ENCODE results near the gene MBD1. TPM values are rescaled to one million over a fixed set of nuclear protein-coding genes. Genes with fewer than 3 reads are reported as not detected.

The MBD1 gene, protein sequence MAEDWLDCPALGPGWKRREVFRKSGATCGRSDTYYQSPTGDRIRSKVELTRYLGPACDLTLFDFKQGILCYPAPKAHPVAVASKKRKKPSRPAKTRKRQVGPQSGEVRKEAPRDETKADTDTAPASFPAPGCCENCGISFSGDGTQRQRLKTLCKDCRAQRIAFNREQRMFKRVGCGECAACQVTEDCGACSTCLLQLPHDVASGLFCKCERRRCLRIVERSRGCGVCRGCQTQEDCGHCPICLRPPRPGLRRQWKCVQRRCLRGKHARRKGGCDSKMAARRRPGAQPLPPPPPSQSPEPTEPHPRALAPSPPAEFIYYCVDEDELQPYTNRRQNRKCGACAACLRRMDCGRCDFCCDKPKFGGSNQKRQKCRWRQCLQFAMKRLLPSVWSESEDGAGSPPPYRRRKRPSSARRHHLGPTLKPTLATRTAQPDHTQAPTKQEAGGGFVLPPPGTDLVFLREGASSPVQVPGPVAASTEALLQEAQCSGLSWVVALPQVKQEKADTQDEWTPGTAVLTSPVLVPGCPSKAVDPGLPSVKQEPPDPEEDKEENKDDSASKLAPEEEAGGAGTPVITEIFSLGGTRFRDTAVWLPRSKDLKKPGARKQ
- 100 to 1,000 TPM in 1 of 6 donors, 10 to 100 TPM in 5; 57.6 to 150 (median 72.9) TPM for total RNA-seq

DNA sequence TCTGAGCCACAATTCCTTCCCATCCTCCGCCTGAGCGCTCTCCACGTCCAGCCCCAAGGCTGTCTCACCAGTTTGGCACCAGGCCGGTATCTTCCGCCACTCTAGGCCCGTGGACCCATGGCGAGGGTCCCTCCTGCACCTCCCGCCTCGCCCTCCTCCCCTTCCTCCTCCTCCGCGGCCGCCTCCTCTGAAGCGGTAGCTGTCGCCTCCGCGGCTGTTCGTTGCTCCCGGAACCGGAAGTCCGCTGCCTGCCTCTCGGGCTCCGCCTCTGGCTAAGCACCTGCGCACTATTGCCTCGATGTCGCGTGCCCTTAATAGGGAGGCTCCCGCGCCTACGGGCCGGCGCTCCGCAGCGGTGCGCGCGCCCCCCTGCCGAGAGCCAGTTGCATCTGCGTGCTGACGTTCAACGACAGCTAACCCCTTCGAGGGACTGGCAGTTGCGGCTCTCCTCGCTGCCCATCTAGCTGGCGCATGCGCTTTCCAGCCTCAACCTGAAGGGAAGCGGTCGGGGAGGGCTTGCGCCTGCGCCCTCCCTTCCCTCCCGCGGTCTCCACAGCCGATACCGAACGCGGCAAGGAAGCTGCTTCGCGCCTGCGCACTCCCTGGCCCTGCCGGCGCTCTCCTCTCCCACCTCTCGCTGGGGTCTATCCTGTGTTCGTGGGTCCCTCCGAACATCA, at the start of gene MBD1:
MBD1 (minus strand) TSS at position 229 of the 677 bp plus-strand sequence. CDS start 1,531 bp downstream, outside the sequence.
- WGBS, 2 donors = 0% methylated on average over 8 to 59 of the region's 63 CpGs
- Histone ChIP-seq H3K9me3 (no peaks in the 10 kb centered on the region), H3K27me3 (no peaks in the 10 kb centered on the region), H3K4me1 (peaks cover 22 to 37% (median 27%) of the 10 kb centered on the region in 4 donors), H3K27ac (peak within 1 kb of the TSS; percentile 86 to 98 (median 94)), H3K36me3 (peaks cover 13 to 61% (median 43%) of the 10 kb centered on the region in 4 donors), H3K4me3 (peak within 1 kb of the TSS; percentile 47 to 87 (median 72))
- peak; percentile 98 for DNase-seq
- TF ChIP-seq POLR2AphosphoS5 (IDR thresholded peaks at IDR 0.05) (peak; percentile 96 to 97), POLR2A (IDR thresholded peaks at IDR 0.05) (peak in 3 of 4 donors; percentile 79 to 96 (median 86)), EP300 (IDR thresholded peaks at IDR 0.05) (peak in 1 of 4 donors; percentile 52)
- TF ChIP-seq, protein P1, sequence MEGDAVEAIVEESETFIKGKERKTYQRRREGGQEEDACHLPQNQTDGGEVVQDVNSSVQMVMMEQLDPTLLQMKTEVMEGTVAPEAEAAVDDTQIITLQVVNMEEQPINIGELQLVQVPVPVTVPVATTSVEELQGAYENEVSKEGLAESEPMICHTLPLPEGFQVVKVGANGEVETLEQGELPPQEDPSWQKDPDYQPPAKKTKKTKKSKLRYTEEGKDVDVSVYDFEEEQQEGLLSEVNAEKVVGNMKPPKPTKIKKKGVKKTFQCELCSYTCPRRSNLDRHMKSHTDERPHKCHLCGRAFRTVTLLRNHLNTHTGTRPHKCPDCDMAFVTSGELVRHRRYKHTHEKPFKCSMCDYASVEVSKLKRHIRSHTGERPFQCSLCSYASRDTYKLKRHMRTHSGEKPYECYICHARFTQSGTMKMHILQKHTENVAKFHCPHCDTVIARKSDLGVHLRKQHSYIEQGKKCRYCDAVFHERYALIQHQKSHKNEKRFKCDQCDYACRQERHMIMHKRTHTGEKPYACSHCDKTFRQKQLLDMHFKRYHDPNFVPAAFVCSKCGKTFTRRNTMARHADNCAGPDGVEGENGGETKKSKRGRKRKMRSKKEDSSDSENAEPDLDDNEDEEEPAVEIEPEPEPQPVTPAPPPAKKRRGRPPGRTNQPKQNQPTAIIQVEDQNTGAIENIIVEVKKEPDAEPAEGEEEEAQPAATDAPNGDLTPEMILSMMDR (IDR thresholded peaks at IDR 0.05) = peak in 4 of 6 experiments; percentile 59 to 81 (median 67)
- ATAC-seq (ENCODE audit: low FRiP score in 2 of 2) = peak; percentile 96

DNA sequence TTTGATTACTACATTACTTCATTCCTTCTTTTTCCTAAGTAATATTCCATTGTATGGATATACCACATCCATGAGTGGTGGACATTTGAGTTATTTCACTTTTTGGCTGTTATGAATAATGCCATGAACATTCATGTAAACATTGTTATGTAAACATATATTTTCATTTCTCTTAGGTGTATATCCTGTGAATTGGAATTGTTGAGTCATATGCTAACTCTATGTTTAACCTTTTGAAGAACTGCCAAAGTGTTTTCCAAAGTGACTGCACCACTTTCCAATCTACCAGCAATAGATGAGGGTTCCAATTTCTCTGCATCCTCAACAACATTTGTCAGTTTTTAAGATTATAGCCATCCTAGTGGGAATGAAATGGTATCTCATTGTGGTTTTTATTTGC, 48.9 kb upstream of the MBD1 start:
- no peak for ATAC-seq (ENCODE audit: low FRiP score in 2 of 2)

DNA sequence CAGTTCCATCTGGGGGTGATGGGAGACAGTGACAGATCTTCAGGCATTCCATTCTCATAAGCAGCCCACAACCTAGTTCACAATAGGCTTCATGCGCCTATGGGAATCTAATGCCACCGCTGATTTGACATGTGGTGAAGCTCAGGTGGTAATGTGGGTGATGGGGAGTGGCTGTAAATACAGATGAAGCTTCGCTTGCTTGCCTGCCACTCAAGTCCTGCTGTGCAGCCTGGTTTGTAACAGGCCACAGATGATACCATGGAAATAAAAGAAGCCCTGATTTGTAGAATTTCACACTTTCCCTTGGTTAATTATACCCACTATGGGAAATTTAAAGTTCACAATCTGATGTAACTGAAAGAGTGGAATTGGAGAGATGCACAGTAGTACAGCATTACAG, 46.7 kb upstream of the MBD1 start:
- no peaks in the 10 kb centered on the region for H3K27me3 ChIP-seq
- H3K4me1 ChIP-seq = no peaks in the 10 kb centered on the region
- 77 to 83% methylated on average over 3 of the region's 3 CpGs for WGBS, 2 donors
- TF ChIP-seq POLR2A (IDR thresholded peaks at IDR 0.05) = no peak
- TF ChIP-seq, protein P1 (IDR thresholded peaks at IDR 0.05) = no peak
- TF ChIP-seq EP300 (IDR thresholded peaks at IDR 0.05) = no peak
- TF ChIP-seq POLR2AphosphoS5 (IDR thresholded peaks at IDR 0.05) = no peak
- H3K4me3 ChIP-seq = no peak overlapping the region
- ATAC-seq (ENCODE audit: low FRiP score in 2 of 2) (no peak), DNase-seq (no peak)
- H3K9me3 ChIP-seq = peaks cover 0 to 4% (median 0%) of the 10 kb centered on the region in 4 donors
- no peak overlapping the region for H3K27ac ChIP-seq
- no peaks in the 10 kb centered on the region for H3K36me3 ChIP-seq

More for the DNA sequence above, 48.9 kb upstream of the MBD1 start:
- Histone ChIP-seq H3K4me3 (no peak overlapping the region), H3K27me3 (no peaks in the 10 kb centered on the region), H3K27ac (no peak overlapping the region), H3K9me3 (peaks cover 0 to 4% (median 0%) of the 10 kb centered on the region in 4 donors), H3K36me3 (no peaks in the 10 kb centered on the region), H3K4me1 (no peaks in the 10 kb centered on the region)
- no peak for DNase-seq
- no peak for TF ChIP-seq POLR2A (IDR thresholded peaks at IDR 0.05)
- no peak for TF ChIP-seq POLR2AphosphoS5 (IDR thresholded peaks at IDR 0.05)
- TF ChIP-seq, protein P1 (IDR thresholded peaks at IDR 0.05) = no peak
- no peak for TF ChIP-seq EP300 (IDR thresholded peaks at IDR 0.05)

DNA sequence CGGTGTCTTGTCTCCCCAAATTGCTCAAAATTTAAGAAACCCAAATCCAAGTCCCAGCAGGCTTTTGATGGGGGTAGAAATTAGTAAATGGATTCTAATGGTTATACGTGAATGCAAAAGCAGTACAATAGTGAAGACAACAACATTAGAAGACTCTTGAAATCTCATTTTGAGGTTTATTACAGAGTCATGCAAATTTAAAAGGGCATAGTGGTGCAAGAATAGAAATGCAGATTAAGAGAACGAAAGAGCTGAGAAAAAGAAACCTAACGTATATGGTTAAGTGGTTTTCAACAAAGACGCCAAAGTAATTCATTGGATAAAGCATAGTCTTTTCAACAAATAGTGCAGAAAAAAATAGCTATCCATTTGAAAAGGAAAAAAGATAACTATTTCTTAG, 39.4 kb upstream of the MBD1 start:
- TF ChIP-seq POLR2AphosphoS5 (IDR thresholded peaks at IDR 0.05) (no peak), POLR2A (IDR thresholded peaks at IDR 0.05) (no peak), EP300 (IDR thresholded peaks at IDR 0.05) (no peak)
- TF ChIP-seq, protein P1 (IDR thresholded peaks at IDR 0.05) = no peak
- Histone ChIP-seq H3K27me3 (no peaks in the 10 kb centered on the region), H3K9me3 (no peaks in the 10 kb centered on the region), H3K36me3 (no peaks in the 10 kb centered on the region), H3K4me1 (no peaks in the 10 kb centered on the region), H3K27ac (no peak overlapping the region), H3K4me3 (no peak overlapping the region)
- ATAC-seq (ENCODE audit: low FRiP score in 2 of 2) (no peak), DNase-seq (no peak)
- WGBS, 2 donors = 73 to 80% methylated on average over 5 of the region's 5 CpGs
